HG02852 (cell line): ENCODE data around the gene CCNE1.
A peak's percentile ranks its signal among the peaks of the same experiment; 100 is the strongest.
"Not testable (repeated sequence)": the region's sequence is repeated elsewhere in the genome, so short reads cannot be mapped to it uniquely, and the experiment has no call there.

Experiments used
- ATAC-seq: cut with Tn5 transposase; IDR thresholded peaks from one replicate; pipeline ENCODE4 v1.9.1; 2021; ENCODE audit warnings: mild to moderate bottlenecking, moderate library complexity; ENCODE audit not compliant: unreplicated experiment

CCNE1 gene

GRCh38 chr19:29785955-29786589 is 25.7 kb upstream of the CCNE1 start:
- no peak for ATAC-seq

- no peak for ATAC-seq
These were observed 24.5 kb upstream of the CCNE1 start for GRCh38 chr19:29787281-29787680.

- no peak for ATAC-seq
These were observed 22.8 kb upstream of the CCNE1 start for GRCh38 chr19:29789007-29789406.

GRCh38 chr19:29793116-29793727 is 18.6 kb upstream of the CCNE1 start:
- ATAC-seq = no peak

GRCh38 chr19:29794490-29794889 is 17.3 kb upstream of the CCNE1 start:
- not testable (repeated sequence) for ATAC-seq

- ATAC-seq = no peak
These were observed 16.2 kb upstream of the CCNE1 start for GRCh38 chr19:29795461-29796172.

GRCh38 chr19:29796173-29796573 is 15.6 kb upstream of the CCNE1 start:
- no peak for ATAC-seq

- no peak for ATAC-seq
These were observed 12.9 kb upstream of the CCNE1 start for GRCh38 chr19:29798774-29799497.

GRCh38 chr19:29800100-29800825 is 11.5 kb upstream of the CCNE1 start:
- ATAC-seq = no peak

GRCh38 chr19:29803951-29804350 is 7.8 kb upstream of the CCNE1 start:
- not testable (repeated sequence) for ATAC-seq

- peak; percentile 89 for ATAC-seq
These were observed 7.3 kb upstream of the CCNE1 start for GRCh38 chr19:29804493-29804892.

GRCh38 chr19:29805031-29805965 is 6.5 kb upstream of the CCNE1 start:
- ATAC-seq = no peak

- ATAC-seq = no peak
These were observed 5.5 kb upstream of the CCNE1 start for GRCh38 chr19:29806098-29806866.

- no peak for ATAC-seq
These were observed 4.6 kb upstream of the CCNE1 start for GRCh38 chr19:29807178-29807577.

GRCh38 chr19:29807870-29808405 is 3.9 kb upstream of the CCNE1 start:
- ATAC-seq = no peak

- no peak for ATAC-seq
These were observed 1.8 kb upstream of the CCNE1 start for GRCh38 chr19:29809795-29810503.

GRCh38 chr19:29810504-29810871 is 1.3 kb upstream of the CCNE1 start:
- ATAC-seq = no peak
